B cell (primary cell): ENCODE results near the gene MIDN. TPM values are rescaled to one million over a fixed set of nuclear protein-coding genes. Genes with fewer than 3 reads are reported as not detected.

ENCODE experiments used
- ATAC-seq: fragments of 200-7000 bp; cut with Tn5 transposase; one replicate; pipeline ENCODE4 v1.10.0; 2021; ENCODE audit warnings: low read depth, mild to moderate bottlenecking, moderate number of reproducible peaks, moderate library complexity
- CTCF ChIA-PET: fragments of 350-600 bp; sonication (Branson Sonifier 250); formaldehyde crosslinking; loops from one replicate; lab custom pipeline; 2021; ENCODE audit warnings: antibody characterized with exemption, inconsistent platforms; lab: Charles Lee
- POLR2A ChIA-PET: fragments of 350-600 bp; sonication (Branson Sonifier 250); formaldehyde crosslinking; loops from one replicate; lab custom pipeline; 2021; ENCODE audit warnings: antibody characterized with exemption; lab: Charles Lee
- DNase-seq: peaks from one replicate; pipeline ENCODE4 v3.0.0; 2013
- H2AFZ ChIP-seq: 2 replicates; pipeline ENCODE4 v1.6.1; 2012; ENCODE audit warnings: mild to moderate bottlenecking, low read depth, low read length; ENCODE audit not compliant: insufficient read depth, poor library complexity, severe bottlenecking
- H3K27ac ChIP-seq, 2 donors: 1 replicate in 1 of 2; 2 replicates in 1 of 2; pipeline ENCODE4 v1.5.1; 2012 to 2013; ENCODE audit warnings: low read length in 2 of 2, mild to moderate bottlenecking in 2 of 2, moderate library complexity in 1 of 2
- H3K27me3 ChIP-seq, 4 experiments: fragments of 200-600 bp in 1 of 4; sonication (generic) in 1 of 4; replicated peaks in 1 of 4; 1 replicate in 2 of 4; 2 replicates in 2 of 4; pipeline versions ENCODE4 v1.6.1 to v1.7.0; 2013 to 2016; ENCODE audit warnings: low read length in 3 of 4, mild to moderate bottlenecking in 2 of 4, mixed read lengths in 1 of 4, moderate library complexity in 1 of 4; ENCODE audit not compliant: insufficient read depth in 4 of 4, control insufficient read depth in 3 of 4; ENCODE audit errors: control extremely low read depth in 1 of 4
- H3K36me3 ChIP-seq, 2 experiments: replicated peaks in 1 of 2; 1 replicate in 1 of 2; 2 replicates in 1 of 2; pipeline versions ENCODE4 v1.6.1 to v1.7.1; 2013; ENCODE audit warnings: low read length in 1 of 2; ENCODE audit not compliant: insufficient read depth in 2 of 2, control insufficient read depth in 1 of 2; ENCODE audit errors: control extremely low read depth in 1 of 2, extremely low read depth in 1 of 2
- H3K4me1 ChIP-seq, 2 donors: fragments of 200-600 bp in 1 of 2; sonication (generic) in 1 of 2; 1 replicate in 1 of 2; 2 replicates in 1 of 2; pipeline versions ENCODE4 v1.5.1 to v1.6.1; 2013 to 2017; ENCODE audit warnings: low read length in 2 of 2; ENCODE audit not compliant: control insufficient read depth in 2 of 2, insufficient read depth in 2 of 2
- H3K4me2 ChIP-seq: replicated peaks from 2 replicates; pipeline ENCODE3; 2012; ENCODE audit warnings: mild to moderate bottlenecking, low read depth, low read length; ENCODE audit not compliant: poor library complexity, severe bottlenecking
- H3K4me3 ChIP-seq, 5 experiments: fragments of 200-600 bp in 1 of 5; sonication (generic) in 1 of 5; 1 replicate in 3 of 5; 2 replicates in 2 of 5; pipeline versions ENCODE4 v1.5.1 to v1.7.0; 2011 to 2016; ENCODE audit warnings: low read length in 4 of 5, mild to moderate bottlenecking in 4 of 5, low read depth in 2 of 5, control low read depth in 1 of 5, moderate library complexity in 1 of 5; ENCODE audit not compliant: insufficient read depth in 1 of 5; ENCODE audit errors: control extremely low read depth in 1 of 5, extremely low read depth in 1 of 5
- H3K79me2 ChIP-seq: fragments of 200-600 bp; sonication (generic); one replicate; pipeline ENCODE4 v1.6.0; 2016; ENCODE audit warnings: low read length; ENCODE audit not compliant: control insufficient read depth, insufficient read depth
- H3K9ac ChIP-seq: fragments of 200-600 bp; sonication (generic); 2 replicates; pipeline ENCODE4 v1.6.1; 2017; ENCODE audit warnings: mild to moderate bottlenecking, low read length, moderate library complexity
- H3K9me3 ChIP-seq, 3 donors: one replicate each; pipeline versions ENCODE4 v1.6.1 to v1.7.1; 2013; ENCODE audit warnings: low read length in 2 of 3; ENCODE audit not compliant: control insufficient read depth in 2 of 3, insufficient read depth in 1 of 3; ENCODE audit errors: control extremely low read depth in 1 of 3
- H4K20me1 ChIP-seq: 2 replicates; pipeline ENCODE4 v1.6.0; 2012; ENCODE audit warnings: mild to moderate bottlenecking, low read length; ENCODE audit not compliant: insufficient read depth, control insufficient read depth, poor library complexity, severe bottlenecking
- H3K27ac Mint-ChIP-seq: one replicate; pipeline ENCODE4 v1.8.0; 2021; ENCODE audit warnings: mixed read lengths
- H3K27me3 Mint-ChIP-seq: one replicate; pipeline ENCODE4 v1.8.0; 2021; ENCODE audit warnings: mixed read lengths
- H3K4me1 Mint-ChIP-seq: one replicate; pipeline ENCODE4 v1.8.0; 2021; ENCODE audit warnings: mixed read lengths
- H3K4me3 Mint-ChIP-seq: one replicate; pipeline ENCODE4 v1.8.0; 2021; ENCODE audit warnings: mixed read lengths
- H3K9me3 Mint-ChIP-seq: one replicate; pipeline ENCODE4 v1.8.0; 2022; ENCODE audit warnings: mixed read lengths; ENCODE audit not compliant: insufficient read depth
- CTCF ChIP-seq: fragments of 200-600 bp; IDR thresholded peaks from one replicate; pipeline ENCODE4 v1.8.0; 2022; ENCODE audit warnings: antibody characterized with exemption, mild to moderate bottlenecking
- EZH2 ChIP-seq: IDR thresholded peaks from 2 replicates; pipeline ENCODE4 v1.6.1; 2012; ENCODE audit warnings: borderline replicate concordance, low read depth, mild to moderate bottlenecking, moderate library complexity, low read length; ENCODE audit not compliant: insufficient read depth, poor library complexity, severe bottlenecking
- WGBS: methylation state at CpG from one replicate; pipeline ENCODE4 v1.1.5; 2013; ENCODE audit warnings: missing lambda C conversion rate; ENCODE audit not compliant: insufficient coverage; 5-methylcytosine and 5-hydroxymethylcytosine counted together
- intact Hi-C: fragments of 100-400 bp; cut with micrococcal nuclease; formaldehyde crosslinking; loops from one replicate; pipeline ENCODE4 v1.10.0; 2022
- polyA plus RNA-seq: library from polyadenylated mRNA; depleted of rRNA; stranded (reverse); fragments of >200 nt; gene quantifications from 2 replicates; pipeline ENCODE4 v1.2.3, GENCODE V29; 2012
- total RNA-seq, 2 donors: library from RNA; stranded (reverse); fragments of 120-200 nt in 1 of 2; gene quantifications; 1 replicate in 1 of 2; 2 replicates in 1 of 2; pipeline versions ENCODE4 v1.2.3 to v1.2.4, GENCODE V29; 2013 to 2022

MIDN gene
- total and polyA plus RNA-seq, 2 donors (not counting 1 experiment from before 2014, with no cell fraction given): 98.5 to 156 TPM

GRCh38 chr19:1266916-1267476 is 18.6 kb downstream of the MIDN start:
- Histone ChIP-seq H3K4me2 (peak overlapping the region; percentile 83), H3K27ac (peak overlapping the region; percentile 96 to 99)
- H3K27me3 Mint-ChIP-seq: no peaks in the 10 kb centered on the region

More at GRCh38 chr19:1266916-1267476, 18.6 kb downstream of the MIDN start:
- WGBS: under 1% methylated on average over 55 of the region's 59 CpGs
- Mint-ChIP-seq H3K9me3 (no peaks in the 10 kb centered on the region), H3K27ac (peak overlapping the region; percentile 100), H3K4me1 (peaks cover 80% of the 10 kb centered on the region), H3K4me3 (peak overlapping the region; percentile 95)
- ATAC-seq (peak; percentile 4), DNase-seq (peak; percentile 88)
- CTCF ChIA-PET: interaction anchor here (0.8 to 10.0 kb wide), 17 partner anchors 8 to 237 kb away, joined by 3 to 658 read pairs (median 4); partner anchors contain the start of genes ARHGAP45, ATP5F1D, FAM174C and GPX4
- TF ChIP-seq CTCF: peak; percentile 94
- no peak for TF ChIP-seq EZH2
- intact Hi-C loops: loop anchor here (1.0 to 5.0 kb wide), 3 partner anchors 18 to 165 kb away; partner anchors contain the start of gene GPX4
- peaks cover 54% of the 10 kb centered on the region for H3K79me2 ChIP-seq
- H2AFZ ChIP-seq: peak overlapping the region; percentile 48
- peaks cover 46% of the 10 kb centered on the region for H4K20me1 ChIP-seq
- POLR2A ChIA-PET: interaction anchor here (0.6 to 11.0 kb wide), 15 partner anchors 8 to 785 kb away, joined by 3 to 402 read pairs (median 4); partner anchors contain the start of genes ARHGAP45, ATP5F1D, FAM174C and GPX4
- peak overlapping the region in 4 of 5 experiments; percentile 48 to 64 (median 58) for H3K4me3 ChIP-seq
- peak overlapping the region; percentile 57 for H3K9ac ChIP-seq
- peaks cover 0 to 21% of the 10 kb centered on the region in 2 experiments for H3K36me3 ChIP-seq
- H3K27me3 ChIP-seq: no peaks in the 10 kb centered on the region
- peaks cover 79 to 88% of the 10 kb centered on the region in 2 donors for H3K4me1 ChIP-seq
- no peaks in the 10 kb centered on the region for H3K9me3 ChIP-seq
